Tibial artery (tissue), 4 donors: ENCODE results near the gene ANKMY2.

Source experiments
- DNase-seq, 2 donors: peaks; one replicate each; pipeline ENCODE4 v3.0.0-alpha.2; 2019
- H3K27ac ChIP-seq, 2 donors: fragments of 200-600 bp; sonication (generic) in 1 of 2; 1 replicate in 1 of 2; 2 replicates in 1 of 2; pipeline ENCODE4 v1.5.1; 2018 to 2019; ENCODE audit warnings: mild to moderate bottlenecking in 1 of 2
- H3K27me3 ChIP-seq, 2 donors: fragments of 200-600 bp; sonication (generic) in 1 of 2; one replicate each; pipeline versions ENCODE4 v1.5.1 to v1.6.0; 2016 to 2019
- H3K36me3 ChIP-seq, 3 donors: fragments of 200-600 bp; sonication (generic) in 2 of 3; one replicate each; pipeline ENCODE4 v1.5.1; 2016 to 2019; ENCODE audit warnings: mild to moderate bottlenecking in 2 of 3
- H3K4me1 ChIP-seq, 4 donors: fragments of 200-600 bp; sonication (generic) in 2 of 4; 1 replicate in 3 of 4; 2 replicates in 1 of 4; pipeline ENCODE4 v1.5.1; 2016 to 2019
- H3K4me3 ChIP-seq, 2 donors: fragments of 200-600 bp; sonication (generic) in 1 of 2; 1 replicate in 1 of 2; 2 replicates in 1 of 2; pipeline ENCODE4 v1.5.1; 2018 to 2019; ENCODE audit warnings: mild to moderate bottlenecking in 2 of 2
- H3K9me3 ChIP-seq, 3 donors: fragments of 200-600 bp; sonication (generic) in 1 of 3; one replicate each; pipeline ENCODE4 v1.5.1; 2016 to 2019
- CTCF ChIP-seq, 2 experiments: fragments of 200-600 bp in 1 of 2; fragments of 450-650 bp in 1 of 2; IDR thresholded peaks; one replicate each; pipeline ENCODE4 v1.5.1; 2017 to 2019; ENCODE audit warnings: antibody characterized with exemption in 2 of 2, mild to moderate bottlenecking in 1 of 2, moderate library complexity in 1 of 2
- intact Hi-C: fragments of 100-400 bp; cut with DNase I; formaldehyde crosslinking; loops from one replicate; pipeline ENCODE4 v1.15.0; 2023; ENCODE audit warnings: low total_unique reads

Gene ANKMY2

GRCh38 chr7:16561943-16562342, 83.6 kb downstream of the ANKMY2 start:
- Histone ChIP-seq H3K27ac (no peak overlapping the region), H3K36me3 (no peaks in the 10 kb centered on the region), H3K4me1 (no peaks in the 10 kb centered on the region), H3K27me3 (no peaks in the 10 kb centered on the region), H3K9me3 (no peaks in the 10 kb centered on the region), H3K4me3 (no peak overlapping the region)
- intact Hi-C loops, result loop anchor here (5.0 kb wide), 1 partner anchor 485 kb away; no protein-coding TSS in a partner anchor
- TF ChIP-seq CTCF (IDR thresholded peaks at IDR 0.05), result no peak
- no peak for DNase-seq

GRCh38 chr7:16559497-16560179, 85.9 kb downstream of the ANKMY2 start:
- no peak for DNase-seq
- H3K36me3 ChIP-seq, result no peaks in the 10 kb centered on the region
- H3K4me1 ChIP-seq, result no peaks in the 10 kb centered on the region
- intact Hi-C loops, result loop anchor here (5.0 kb wide), 1 partner anchor 482 kb away; no protein-coding TSS in a partner anchor
- TF ChIP-seq CTCF (IDR thresholded peaks at IDR 0.05), result no peak
- no peak overlapping the region for H3K4me3 ChIP-seq
- H3K9me3 ChIP-seq, result no peaks in the 10 kb centered on the region
- H3K27ac ChIP-seq, result no peak overlapping the region
- no peaks in the 10 kb centered on the region for H3K27me3 ChIP-seq

- no peak overlapping the region for H3K4me3 ChIP-seq
- intact Hi-C loops, result no loop called here
- no peaks in the 10 kb centered on the region for H3K9me3 ChIP-seq
- DNase-seq, result no peak
- H3K27me3 ChIP-seq, result no peaks in the 10 kb centered on the region
- H3K4me1 ChIP-seq, result no peaks in the 10 kb centered on the region
- H3K36me3 ChIP-seq, result no peaks in the 10 kb centered on the region
- no peak for TF ChIP-seq CTCF (IDR thresholded peaks at IDR 0.05)
- H3K27ac ChIP-seq, result no peak overlapping the region
Observed at GRCh38 chr7:16558761-16559302, 86.7 kb downstream of the ANKMY2 start.

- Histone ChIP-seq H3K9me3 (no peaks in the 10 kb centered on the region), H3K4me3 (no peak overlapping the region), H3K36me3 (no peaks in the 10 kb centered on the region), H3K27ac (no peak overlapping the region), H3K4me1 (no peaks in the 10 kb centered on the region), H3K27me3 (no peaks in the 10 kb centered on the region)
- intact Hi-C loops, result no loop called here
- no peak for TF ChIP-seq CTCF (IDR thresholded peaks at IDR 0.05)
- DNase-seq, result no peak
Observed at GRCh38 chr7:16556359-16556758, 89.2 kb downstream of the ANKMY2 start.

- no peak overlapping the region for H3K27ac ChIP-seq
- H3K4me3 ChIP-seq, result no peak overlapping the region
- no peak for TF ChIP-seq CTCF (IDR thresholded peaks at IDR 0.05)
- DNase-seq, result no peak
- no peaks in the 10 kb centered on the region for H3K27me3 ChIP-seq
- no peaks in the 10 kb centered on the region for H3K36me3 ChIP-seq
- intact Hi-C loops, result no loop called here
- no peaks in the 10 kb centered on the region for H3K9me3 ChIP-seq
- H3K4me1 ChIP-seq, result no peaks in the 10 kb centered on the region
Observed at GRCh38 chr7:16554518-16555236, 90.9 kb downstream of the ANKMY2 start.
